CD4-positive, alpha-beta T cell treated with Interleukin-6 for 4 hours (primary cell): ENCODE measurements around the gene IQGAP3.

Source experiments
- DNase-seq: peaks from one replicate; pipeline ENCODE4 v3.0.0-alpha.2; 2020; ENCODE audit warnings: mixed read lengths

IQGAP3 gene

DNA sequence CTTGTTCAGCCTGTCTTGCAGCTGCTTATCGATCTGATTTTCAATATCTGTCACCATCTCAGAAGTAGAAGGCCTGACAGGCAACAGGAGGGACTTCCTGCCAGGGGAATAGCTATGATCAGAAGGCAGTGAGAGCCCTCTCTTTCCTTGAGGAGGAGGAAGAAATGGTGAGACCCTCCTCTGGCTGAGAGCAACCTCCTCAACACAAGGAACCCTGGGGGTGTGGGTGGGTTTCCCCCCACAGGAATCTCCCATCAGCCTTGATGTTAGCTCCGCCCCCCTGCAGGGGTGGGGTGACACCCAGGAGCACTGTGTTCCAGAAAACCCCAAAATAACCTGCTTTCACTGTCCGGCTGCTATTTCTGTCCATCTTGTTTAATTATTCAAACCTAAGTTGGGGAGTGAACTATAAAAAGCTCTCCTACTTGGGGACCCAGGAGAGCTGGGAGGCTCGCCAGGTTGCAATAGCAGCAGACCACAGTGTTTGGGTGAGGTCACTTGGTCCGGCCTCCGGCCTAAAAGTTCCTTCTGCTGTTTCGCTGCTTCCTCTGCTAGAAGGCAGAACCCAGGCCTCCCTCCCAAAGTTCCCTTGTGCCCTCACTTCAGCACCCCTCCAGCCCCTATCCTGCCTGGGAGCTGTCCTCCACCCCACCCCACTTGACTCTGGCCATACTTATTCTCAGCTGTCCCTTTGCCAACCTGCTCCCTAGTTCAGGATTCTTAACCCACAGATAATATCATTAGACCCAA is 64.0 kb downstream of the IQGAP3 start:
- no peak for DNase-seq

GRCh38 chr1:156506450-156506849 is 65.9 kb downstream of the IQGAP3 start:
- no peak for DNase-seq

DNA sequence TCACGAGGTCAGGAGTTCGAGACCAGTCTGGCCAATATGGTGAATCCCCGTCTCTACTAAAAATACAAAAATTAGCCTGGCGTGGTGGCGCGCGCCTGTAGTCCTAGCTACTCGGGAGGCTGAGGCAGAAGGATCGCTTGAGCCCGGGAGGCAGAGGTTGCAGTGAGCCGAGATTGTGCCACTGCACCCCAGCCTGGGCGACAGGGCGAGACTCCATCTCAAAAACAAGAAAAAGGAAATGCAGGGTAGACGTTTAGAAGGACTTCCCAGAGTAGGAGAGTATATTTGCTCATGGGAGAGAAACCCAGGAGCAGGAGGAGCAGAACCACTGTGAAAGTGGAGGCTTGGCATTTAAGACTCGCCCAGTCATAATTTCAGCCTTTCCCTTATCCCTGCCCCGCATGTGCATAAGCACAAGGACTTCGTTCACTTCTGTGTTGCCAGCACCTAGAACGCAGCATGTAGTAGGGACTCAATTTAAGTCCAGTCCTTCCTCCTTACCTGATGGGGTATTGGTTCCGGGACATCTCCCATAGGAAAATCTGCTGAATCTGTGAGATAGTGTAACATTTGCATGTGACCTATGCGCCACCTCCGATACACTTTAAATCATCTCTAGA is 66.6 kb downstream of the IQGAP3 start:
- DNase-seq = no peak

GRCh38 chr1:156504821-156505678 is 67.3 kb downstream of the IQGAP3 start:
- DNase-seq = peak; percentile 99

DNA sequence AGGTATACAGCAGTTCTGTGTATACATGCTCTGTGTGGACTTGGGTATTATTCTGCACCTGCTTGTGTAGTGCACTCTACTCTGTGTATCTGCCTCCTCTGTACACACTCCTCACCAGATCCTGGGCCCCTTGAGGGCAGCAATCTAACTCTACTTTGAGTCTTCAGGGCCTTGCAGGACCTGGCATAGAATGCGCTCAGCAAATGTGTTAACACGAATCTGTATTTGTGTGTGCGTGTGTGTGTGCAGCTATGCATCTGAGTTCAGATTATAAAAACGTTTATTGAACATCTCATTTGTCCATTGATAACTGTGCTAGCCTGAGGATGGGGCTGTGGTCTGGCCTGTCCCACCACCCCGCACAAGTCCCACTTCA is 67.9 kb downstream of the IQGAP3 start:
- peak; percentile 45 for DNase-seq

DNA sequence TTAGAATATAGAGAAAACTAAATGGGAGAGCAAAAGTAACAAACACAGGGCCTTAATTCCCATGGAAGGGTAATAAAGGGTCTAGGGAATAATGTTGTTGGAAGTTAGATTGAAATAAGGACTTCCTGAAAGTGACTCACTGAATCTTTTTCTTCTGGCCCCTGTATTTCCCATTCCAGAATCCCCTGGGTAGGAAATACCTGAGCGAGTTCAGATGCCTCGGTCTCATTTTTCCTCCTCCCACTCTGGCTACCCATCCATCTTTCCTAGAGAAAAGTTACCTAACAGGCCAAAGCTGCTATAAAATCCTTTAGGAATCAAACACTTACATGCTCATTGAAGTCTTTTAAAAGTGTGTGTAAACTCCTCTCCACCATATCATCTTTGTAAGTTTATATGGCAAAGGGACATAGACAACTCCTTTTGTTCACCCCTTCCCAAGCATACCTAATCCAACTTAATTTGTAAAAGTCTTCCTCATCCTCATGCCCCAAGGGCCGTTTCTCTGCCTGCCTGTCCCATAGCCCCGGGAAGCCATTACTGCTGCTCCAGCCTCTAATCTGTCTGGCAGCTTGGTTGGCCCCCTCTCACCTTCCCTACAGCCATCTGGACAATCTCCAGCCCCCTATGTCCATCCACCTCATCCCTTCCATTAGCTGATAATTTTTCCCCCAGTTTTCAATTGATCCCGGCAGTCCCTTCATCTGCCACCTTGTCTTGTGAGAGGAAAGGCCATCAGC is 68.5 kb downstream of the IQGAP3 start:
- no peak for DNase-seq

- DNase-seq = no peak
Observed at GRCh38 chr1:156502894-156503697, 69.3 kb downstream of the IQGAP3 start.

- no peak for DNase-seq
Observed at GRCh38 chr1:156502391-156502893, 69.9 kb downstream of the IQGAP3 start.

DNA sequence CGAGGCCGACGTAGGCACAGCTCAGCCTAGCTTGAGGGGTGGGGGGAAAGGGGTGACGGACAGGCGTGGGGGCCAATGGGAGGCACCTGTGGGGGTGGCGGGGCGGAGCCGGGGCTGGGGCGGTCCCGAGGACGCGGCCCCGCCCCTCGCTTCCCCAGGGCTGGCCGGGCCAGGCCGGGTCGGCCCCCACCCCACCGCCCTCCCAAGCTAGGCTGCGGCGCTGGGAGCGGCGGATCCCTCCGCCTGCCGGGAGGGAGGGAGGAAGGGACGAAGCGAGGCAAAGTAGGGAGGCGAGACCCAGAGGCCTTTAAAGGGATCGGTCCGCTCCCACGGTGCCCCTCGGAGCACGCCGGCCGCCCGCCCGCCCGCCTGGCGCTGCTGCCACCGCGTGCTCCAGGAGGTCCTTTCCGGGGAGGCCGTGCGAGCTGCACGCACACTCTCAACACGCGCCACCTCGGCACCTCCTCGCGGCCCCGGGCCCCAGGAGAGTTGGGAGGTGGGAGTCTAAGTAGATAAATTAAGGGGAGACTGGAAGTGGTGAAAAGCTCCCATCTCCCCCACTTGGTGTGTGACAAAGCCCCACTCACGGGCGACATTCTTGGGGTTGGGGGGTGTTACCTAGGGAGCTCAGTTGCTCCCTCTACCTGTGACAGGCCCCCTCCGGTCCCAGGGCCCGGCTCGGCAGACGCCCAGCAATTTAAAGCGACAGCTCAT is 71.4 kb downstream of the IQGAP3 start:
- DNase-seq = peak; percentile 92

- no peak for DNase-seq
Observed at GRCh38 chr1:156500543-156500792, 71.9 kb downstream of the IQGAP3 start, which contains the start of gene MEF2D. Gene MEF2D (minus strand): TSS chr1:156500775. CDS start chr1:156483292, 17,483 bp downstream.

DNA sequence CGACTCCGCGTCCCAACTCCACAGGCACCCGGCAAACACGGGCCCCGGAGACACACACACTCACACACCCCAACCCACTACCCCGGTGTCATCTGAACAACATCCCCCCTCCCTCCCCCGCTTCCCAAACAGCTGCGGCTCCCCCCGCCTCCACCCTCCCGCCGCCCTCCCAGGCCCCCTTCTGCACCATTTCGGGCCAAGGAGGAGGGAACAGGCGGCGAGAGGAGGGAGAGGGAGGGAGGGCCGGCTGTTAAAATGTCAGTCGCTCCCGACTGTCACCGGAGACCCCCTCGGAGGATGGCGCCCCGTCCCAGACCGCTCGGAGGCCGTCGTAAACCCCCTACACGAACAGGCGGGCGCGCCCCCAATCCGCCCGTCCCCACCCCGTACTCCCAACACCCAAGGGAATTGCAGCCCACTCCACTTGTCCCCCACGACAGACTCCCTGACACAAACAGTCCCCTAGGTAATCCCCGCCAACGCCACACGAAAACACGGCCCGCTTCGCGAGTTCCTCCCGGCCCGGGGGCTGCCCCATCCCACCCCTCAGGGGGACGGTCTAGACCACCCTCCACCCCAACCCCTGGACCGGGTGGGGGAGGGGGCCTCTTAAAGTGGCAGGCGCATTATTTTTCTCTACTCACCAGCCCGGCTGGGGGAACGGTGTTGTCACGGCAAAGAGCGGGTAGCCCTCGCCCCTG is 72.4 kb downstream of the IQGAP3 start:
- DNase-seq = peak; percentile 51

GRCh38 chr1:156499194-156499841 is 73.0 kb downstream of the IQGAP3 start:
- DNase-seq = no peak

DNA sequence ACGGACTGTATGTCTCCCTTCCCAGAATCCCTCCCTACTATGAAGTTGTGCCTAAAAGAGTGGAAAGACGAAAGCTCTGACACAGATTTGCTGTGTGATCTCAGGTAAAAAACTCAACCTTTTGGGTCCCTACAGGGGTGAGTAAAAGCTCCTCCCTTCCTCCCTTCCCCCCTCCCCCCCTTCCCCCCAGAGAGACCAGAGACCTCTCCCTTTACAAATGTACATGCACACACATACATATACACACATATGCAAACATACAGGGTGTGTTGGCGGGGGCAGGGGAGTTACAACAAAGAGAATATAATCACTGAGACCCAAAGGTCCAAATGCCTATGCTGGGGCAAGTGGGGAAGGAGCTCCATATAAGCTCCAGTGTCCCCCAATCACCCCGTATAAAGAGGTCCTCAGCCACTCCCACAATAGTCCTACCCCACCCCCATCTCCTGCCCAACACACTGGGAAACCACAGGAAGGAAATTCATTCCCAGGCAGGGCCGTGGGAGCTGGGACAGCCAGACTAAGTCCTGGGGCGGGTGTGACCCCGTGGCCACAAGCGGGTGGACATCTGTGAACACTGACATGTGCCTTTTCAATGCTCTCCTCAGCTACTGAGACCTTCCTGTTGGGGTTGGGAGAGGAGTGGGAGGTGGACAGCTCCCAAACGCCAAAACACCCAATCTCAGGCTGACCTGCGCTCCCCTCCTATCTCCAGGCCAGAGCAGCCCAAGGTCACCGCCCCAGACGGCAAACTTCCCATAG is 73.8 kb downstream of the IQGAP3 start:
- DNase-seq = no peak

GRCh38 chr1:156497743-156498431 is 74.5 kb downstream of the IQGAP3 start:
- DNase-seq = no peak

DNA sequence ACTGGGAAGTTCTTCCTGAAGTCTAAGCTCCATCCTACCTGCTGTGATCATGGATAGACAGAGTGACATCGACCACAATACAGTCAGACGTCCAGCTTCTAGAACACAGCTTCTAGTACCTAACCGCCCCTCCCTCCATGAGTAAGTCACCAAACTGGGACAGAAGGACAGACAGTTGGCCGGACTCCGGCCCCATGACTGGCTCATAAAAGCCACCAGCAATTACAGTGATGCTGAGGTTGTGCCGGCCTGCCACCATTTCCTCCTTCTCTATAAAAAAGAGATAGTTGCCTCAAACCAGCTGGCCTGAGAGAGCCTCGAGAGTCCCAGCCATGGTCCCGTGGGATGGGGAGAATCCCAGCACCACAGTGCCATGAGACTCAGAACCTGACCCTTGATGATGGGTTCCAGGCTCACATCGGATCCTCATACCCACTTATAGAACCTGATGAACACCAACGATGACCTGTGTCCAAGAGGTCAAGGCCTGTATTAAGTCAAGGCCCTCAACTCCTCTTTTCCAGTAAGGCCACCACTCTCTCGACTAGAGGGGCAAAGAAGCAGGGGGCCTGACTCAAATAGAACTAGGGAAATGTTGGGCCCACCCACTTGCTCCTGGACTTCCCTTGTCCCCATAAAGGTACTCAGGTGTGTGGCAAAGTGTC is 75.2 kb downstream of the IQGAP3 start:
- no peak for DNase-seq

DNA sequence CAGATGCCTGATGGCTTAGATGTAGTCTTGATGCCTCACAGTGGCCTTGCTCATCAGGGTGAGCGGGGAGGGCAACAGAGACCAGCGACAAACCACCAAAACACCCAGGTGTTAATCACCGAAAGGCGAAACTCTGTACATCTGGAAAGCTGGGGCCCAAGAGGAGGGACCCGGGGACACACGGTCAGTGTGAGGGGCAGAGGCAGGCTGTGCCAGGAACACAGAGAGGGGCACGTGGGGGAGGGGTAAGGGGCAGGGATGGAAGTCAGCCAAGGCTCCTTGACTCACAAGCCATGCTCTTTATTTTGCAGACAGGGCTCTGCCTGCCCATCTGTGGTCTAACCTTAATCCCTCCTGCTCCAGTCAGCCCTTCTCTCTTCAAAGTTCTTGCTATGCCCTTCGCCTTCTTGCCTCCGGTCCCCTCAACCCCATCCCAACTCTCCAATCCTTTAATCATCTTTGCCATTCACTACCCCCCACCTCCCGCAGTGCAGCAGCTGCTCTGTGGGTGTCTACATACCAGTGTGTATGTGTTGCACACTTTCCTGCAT is 76.1 kb downstream of the IQGAP3 start:
- DNase-seq = no peak

DNA sequence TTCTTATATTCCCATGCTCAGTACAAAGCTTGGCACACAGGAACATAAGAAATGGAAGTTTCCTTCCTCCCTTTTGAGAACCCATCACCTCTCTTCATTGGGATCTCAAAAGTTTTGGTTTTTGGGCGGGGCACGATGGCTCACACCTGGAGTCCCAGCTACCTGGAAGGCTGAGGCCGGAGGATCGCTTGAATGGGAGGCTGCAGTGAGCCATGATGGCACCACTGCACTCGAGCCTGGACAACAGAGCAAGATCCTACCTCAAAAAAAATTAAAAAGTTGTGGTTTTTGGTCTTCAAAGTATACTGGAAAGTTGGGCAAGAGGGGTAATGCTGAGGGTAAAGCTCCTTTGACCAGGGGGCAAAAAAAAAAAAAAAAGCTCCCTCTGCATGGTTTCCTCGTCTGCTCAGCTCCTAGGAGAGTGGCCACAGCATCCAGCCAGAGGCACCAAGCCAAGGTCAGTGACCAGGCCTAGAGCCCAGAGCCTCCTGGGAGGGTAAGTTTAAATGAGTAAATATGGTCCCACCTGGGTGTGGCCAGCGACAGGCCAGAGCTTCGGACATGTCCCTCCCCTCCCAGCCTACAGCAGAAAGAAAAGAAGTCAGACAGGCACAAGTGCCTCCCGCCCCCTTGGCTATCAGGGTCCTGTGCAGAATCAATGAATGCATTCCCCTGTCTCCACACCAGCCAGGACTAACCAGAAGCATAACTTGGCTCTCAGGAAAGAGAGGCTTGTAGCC is 76.8 kb downstream of the IQGAP3 start:
- DNase-seq = no peak
